ENCODE measurements around the gene NQO2. TPM values are rescaled to one million over a fixed set of nuclear protein-coding genes. Genes with fewer than 3 reads are reported as not detected.
"Not testable (repeated sequence)": the region's sequence is repeated elsewhere in the genome, so short reads cannot be mapped to it uniquely, and the experiment has no call there.

The NQO2 gene
- total RNA-seq, 2 experiments from 2014 or later, result 14.4 to 14.5 TPM

- CTCF ChIA-PET, result interaction anchor here (1.5 to 1.9 kb wide), 3 partner anchors 27 to 61 kb away, joined by 4 to 7 read pairs (median 5); no protein-coding TSS in a partner anchor
- POLR2A ChIA-PET, result interaction anchor here (0.6 to 1.3 kb wide), 7 partner anchors 11 to 199 kb away, joined by 3 to 5 read pairs (median 3); partner anchors contain the start of gene RIPK1
Measured at GRCh38 chr6:3052481-3053230, 53.0 kb downstream of the NQO2 start.

GRCh38 chr6:3053231-3053508 lies 53.5 kb downstream of the NQO2 start:
- POLR2A ChIA-PET, result interaction anchor here (0.6 to 1.3 kb wide), 9 partner anchors 11 to 796 kb away, joined by 3 to 7 read pairs (median 4); partner anchors contain the start of gene RIPK1
- CTCF ChIA-PET, result interaction anchor here (1.0 to 1.9 kb wide), 6 partner anchors 15 to 63 kb away, joined by 3 to 7 read pairs (median 4); partner anchors contain the start of gene RIPK1

- ChIA-PET POLR2A (interaction anchor here (1.0 to 1.3 kb wide), 5 partner anchors 9 to 65 kb away, joined by 3 to 6 read pairs (median 4); partner anchors contain the start of gene RIPK1), CTCF (interaction anchor here (1.0 to 1.9 kb wide), 7 partner anchors 14 to 64 kb away, joined by 3 to 7 read pairs (median 4); partner anchors contain the start of gene RIPK1)
Measured at GRCh38 chr6:3054229-3055157, 54.8 kb downstream of the NQO2 start.

GRCh38 chr6:3055158-3055499 lies 55.4 kb downstream of the NQO2 start:
- CTCF ChIA-PET, POLR2A ChIA-PET: not testable (repeated sequence)

DNA sequence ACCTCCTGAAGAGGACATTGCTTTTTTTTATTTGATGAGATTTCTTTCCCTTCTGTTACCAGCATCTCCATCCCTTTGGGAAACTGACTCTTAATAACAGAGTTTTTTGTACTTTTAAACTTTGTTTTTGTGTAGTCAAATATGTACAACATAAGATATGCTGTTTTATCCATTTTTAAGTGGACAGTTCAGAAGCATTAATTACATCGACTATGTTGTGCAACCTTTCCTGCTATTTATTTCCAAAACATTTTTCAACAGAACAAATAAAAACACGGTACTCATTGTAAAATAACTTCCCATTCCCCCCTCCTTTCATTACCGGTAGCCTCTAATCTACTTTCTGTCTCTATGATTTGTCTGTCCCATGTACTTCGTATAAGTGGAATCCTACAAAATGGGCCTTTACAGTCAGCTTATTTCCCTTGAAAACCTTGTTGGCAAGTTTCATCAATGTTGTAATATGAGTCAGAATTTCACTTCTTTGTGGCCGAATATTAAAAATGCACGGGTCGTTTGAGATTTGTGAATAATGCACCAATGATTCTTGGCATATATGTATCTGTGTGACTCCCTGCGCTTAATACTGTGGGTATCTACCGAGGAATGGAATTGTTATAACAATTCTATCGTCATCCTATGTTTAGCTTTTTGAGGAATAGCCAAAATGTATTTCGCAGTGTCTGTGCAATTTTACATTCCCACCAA lies 57.5 kb downstream of the NQO2 start:
- ChIA-PET POLR2A (no interaction called here), CTCF (interaction anchor here (0.6 to 1.6 kb wide), 3 partner anchors 55 to 643 kb away, joined by 3 to 4 read pairs (median 3); no protein-coding TSS in a partner anchor)

DNA sequence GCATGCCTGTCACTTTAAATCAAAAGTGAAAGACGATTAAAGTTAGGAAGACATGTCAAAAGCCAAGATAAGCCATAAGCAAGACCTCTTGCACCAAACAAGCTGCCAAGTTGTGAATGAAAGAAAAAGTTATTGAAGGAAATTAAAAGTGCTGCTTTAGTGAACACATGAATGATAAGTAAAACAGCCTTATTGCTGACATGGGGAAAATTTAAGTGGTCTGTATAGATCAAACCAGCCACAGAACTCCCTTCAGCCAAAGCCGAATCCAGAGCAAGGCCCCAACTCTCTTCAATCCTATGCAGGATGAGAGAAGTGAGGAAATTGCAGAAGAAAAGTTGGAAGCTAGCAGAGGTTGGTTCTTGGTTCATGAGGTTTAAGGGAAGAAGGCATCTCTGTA lies 59.3 kb downstream of the NQO2 start:
- POLR2A ChIA-PET, result no interaction called here
- CTCF ChIA-PET, result interaction anchor here (0.7 to 1.1 kb wide), 2 partner anchors 58 to 69 kb away, joined by 3 read pairs; no protein-coding TSS in a partner anchor

DNA sequence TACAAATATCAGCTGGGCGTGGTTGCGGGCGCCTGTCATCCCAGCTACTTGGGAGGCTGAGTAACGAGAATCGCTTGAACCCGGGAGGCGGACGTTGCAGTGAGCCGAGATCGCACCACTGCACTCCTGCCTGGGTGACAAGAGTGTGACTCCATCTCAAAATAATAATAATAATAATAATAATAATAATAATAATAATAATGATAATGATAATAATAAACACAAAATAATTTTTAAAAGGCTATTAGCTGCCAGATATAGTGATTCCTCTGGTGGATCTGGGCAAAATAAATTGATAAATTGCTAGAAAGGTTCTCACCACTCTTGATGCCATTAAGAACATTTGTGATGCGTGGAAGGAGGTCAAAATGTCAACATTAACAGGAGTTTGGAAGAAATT lies 60.4 kb downstream of the NQO2 start:
- CTCF ChIA-PET, result interaction anchor here (1.1 kb wide), 1 partner anchor 60 kb away, joined by 3 read pairs; the partner anchor contains the start of gene NQO2
- POLR2A ChIA-PET, result not testable (repeated sequence)

- ChIA-PET CTCF (interaction anchor here (1.9 kb wide), 1 partner anchor 60 kb away, joined by 4 read pairs; no protein-coding TSS in a partner anchor), POLR2A (interaction anchor here (0.5 kb wide), 1 partner anchor 14 kb away, joined by 5 read pairs; no protein-coding TSS in a partner anchor)
Measured at GRCh38 chr6:3061501-3061941, 61.8 kb downstream of the NQO2 start.

DNA sequence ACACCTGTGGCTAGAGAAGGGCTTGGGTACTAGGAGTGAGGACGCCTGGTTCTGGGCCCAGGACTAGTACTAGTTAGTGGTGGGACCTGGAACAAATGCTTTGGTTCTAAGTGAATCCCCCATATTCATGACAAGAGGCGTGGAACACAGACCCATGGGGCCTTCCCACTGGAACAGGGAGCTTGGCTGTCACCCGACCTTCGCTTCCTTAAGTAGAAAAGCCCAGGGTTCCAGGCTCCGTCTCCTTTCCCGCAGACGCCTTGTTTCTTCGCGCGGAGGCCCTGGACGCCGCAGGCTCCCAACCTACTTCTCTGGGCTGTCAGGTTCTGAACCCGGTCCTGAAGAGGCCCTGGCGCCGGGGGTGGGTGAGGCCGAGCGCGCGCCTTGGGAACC lies 63.6 kb downstream of the NQO2 start:
- POLR2A ChIA-PET, result interaction anchor here (0.5 to 1.0 kb wide), 8 partner anchors 10 to 298 kb away, joined by 3 to 11 read pairs (median 5); partner anchors contain the start of genes NQO2 and WRNIP1
- CTCF ChIA-PET, result interaction anchor here (1.5 kb wide), 1 partner anchor 41 kb away, joined by 3 read pairs; no protein-coding TSS in a partner anchor

GRCh38 chr6:3063733-3064700 lies 64.3 kb downstream of the NQO2 start:
- CTCF ChIA-PET, result interaction anchor here (0.6 to 1.5 kb wide), 2 partner anchors 40 to 201 kb away, joined by 3 read pairs; no protein-coding TSS in a partner anchor
- POLR2A ChIA-PET, result interaction anchor here (0.6 to 1.0 kb wide), 10 partner anchors 10 to 299 kb away, joined by 3 to 11 read pairs (median 6); partner anchors contain the start of genes NQO2 and WRNIP1

- CTCF ChIA-PET, result interaction anchor here (1.2 to 1.7 kb wide), 2 partner anchors 15 to 78 kb away, joined by 4 read pairs; no protein-coding TSS in a partner anchor
- POLR2A ChIA-PET, result interaction anchor here (0.6 to 1.3 kb wide), 7 partner anchors 15 to 1930 kb away, joined by 3 to 8 read pairs (median 3); no protein-coding TSS in a partner anchor
Measured at GRCh38 chr6:3068329-3069214, 68.9 kb downstream of the NQO2 start, which contains the start of gene RIPK1. RIPK1 (plus strand) TSS chr6:3068494; CDS start chr6:3076824, 8,330 bp downstream.

Other genes starting within 250 kb of the NQO2 start
- gene MYLK4, start 249.0 kb upstream of the NQO2 start, total RNA-seq, result under 1 TPM; 0.15 to 0.25 TPM
- 10 to 100 TPM; 57.8 to 60.4 TPM for gene WRNIP1, start 234.5 kb upstream of the NQO2 start, total RNA-seq
- 10 to 100 TPM; 51.1 to 55.3 TPM for gene SERPINB1, start 158.0 kb upstream of the NQO2 start, total RNA-seq
- gene SERPINB9, start 96.6 kb upstream of the NQO2 start, total RNA-seq, result 10 to 100 TPM; 64.6 to 64.9 TPM
- gene SERPINB6, start 28.3 kb upstream of the NQO2 start, total RNA-seq, result 10 to 100 TPM; 72.1 to 72.8 TPM
- gene RIPK1, start 68.6 kb downstream of the NQO2 start, total RNA-seq, result 10 to 100 TPM; 16.8 to 17.0 TPM
- gene BPHL, start 118.8 kb downstream of the NQO2 start, total RNA-seq, result 10 to 100 TPM in 1 of 2 experiments, 1 to 10 TPM in 1; 9.2 to 12.3 TPM
- gene TUBB2A, start 157.7 kb downstream of the NQO2 start, total RNA-seq, result 1 to 10 TPM; 1.8 to 2.1 TPM
- not detected for gene TUBB2B, start 227.8 kb downstream of the NQO2 start, total RNA-seq